GM12878 (cell line): ENCODE data around the gene ATP5F1D. TPM values are rescaled to one million over a fixed set of nuclear protein-coding genes. Genes with fewer than 3 reads are reported as not detected.

Experiments
- ATAC-seq: fragments of 200-7000 bp; cut with Tn5 transposase; 3 replicates; pipeline ENCODE4 v1.9.1; 2020; ENCODE audit warnings: mild to moderate bottlenecking, moderate library complexity
- BruUV-seq: library from RNA; stranded (reverse); fragments of 400-500 nt; replicated peaks from 2 replicates; lab custom pipeline; 2021; lab: Mats Ljungman, UMichigan
- CTCF ChIA-PET: fragments of 300-600 bp; sonication (Branson Sonifier 250); formaldehyde crosslinking; extraction: SDS; loops from one replicate; lab custom pipeline; 2021; ENCODE audit warnings: inconsistent platforms; lab: Yijun Ruan, JAX
- POLR2A ChIA-PET: fragments of 350-600 bp; formaldehyde crosslinking; extraction: SDS; loops from one replicate; lab custom pipeline; 2021; ENCODE audit warnings: inconsistent platforms; lab: Charles Lee
- RAD21 ChIA-PET: fragments of 300-600 bp; sonication (Branson Sonifier 250); formaldehyde crosslinking; loops from one replicate; lab custom pipeline; 2023; ENCODE audit warnings: antibody characterized with exemption; ENCODE audit not compliant: unreplicated experiment; lab: Charles Lee
- SMC1A ChIA-PET: fragments of 300-600 bp; sonication (Branson Sonifier 250); formaldehyde crosslinking; loops from one replicate; lab custom pipeline; 2023; ENCODE audit not compliant: unreplicated experiment, uncharacterized antibody; lab: Charles Lee
- DNase-seq: peaks from one replicate; pipeline ENCODE4 v3.0.0-alpha.2; 2011; ENCODE audit warnings: low read depth, low spot score
- FAIRE-seq: peaks from 3 replicates; lab custom pipeline; 2011; peaks lifted over from hg19 to GRCh38; lab: Jason Lieb, UNC
- H2AFZ ChIP-seq: 2 replicates; pipeline ENCODE4 v1.6.0; 2011; ENCODE audit warnings: low read depth, low read length, control low read depth; ENCODE audit not compliant: control insufficient read depth
- H3K27ac ChIP-seq: 2 replicates; pipeline ENCODE4 v1.5.1; 2011; ENCODE audit warnings: control low read depth; ENCODE audit not compliant: control insufficient read depth, insufficient read depth
- H3K27me3 ChIP-seq, 2 experiments: replicated peaks in 1 of 2; 2 replicates each; pipeline versions ENCODE4 v1.6.0 to v1.6.1; 2011; ENCODE audit warnings: low read length in 1 of 2; ENCODE audit not compliant: control insufficient read depth in 2 of 2, insufficient read depth in 2 of 2
- H3K36me3 ChIP-seq, 2 experiments: 2 replicates each; pipeline ENCODE4 v1.5.1; 2011; ENCODE audit warnings: low read length in 1 of 2; ENCODE audit not compliant: control insufficient read depth in 2 of 2, insufficient read depth in 2 of 2
- H3K4me1 ChIP-seq: 2 replicates; pipeline ENCODE4 v1.6.1; 2011; ENCODE audit warnings: mild to moderate bottlenecking, low read length, moderate library complexity, mixed read lengths; ENCODE audit not compliant: control insufficient read depth, insufficient read depth
- H3K4me2 ChIP-seq: 2 replicates; pipeline ENCODE4 v1.6.0; 2011; ENCODE audit warnings: control low read depth; ENCODE audit not compliant: control insufficient read depth, insufficient read depth
- H3K4me3 ChIP-seq: fragments of 200-600 bp; sonication (generic); 2 replicates; pipeline ENCODE4 v1.5.1; 2016
- H3K79me2 ChIP-seq: 2 replicates; pipeline ENCODE4 v1.6.0; 2011; ENCODE audit warnings: low read length; ENCODE audit not compliant: control insufficient read depth, insufficient read depth
- H3K9ac ChIP-seq: 2 replicates; pipeline ENCODE4 v1.8.0; 2011; ENCODE audit warnings: low read length, control low read depth, mixed read lengths; ENCODE audit not compliant: control insufficient read depth, insufficient read depth
- H3K9me3 ChIP-seq: replicated peaks from 3 replicates; pipeline ENCODE4 v1.5.1; 2011; ENCODE audit warnings: mild to moderate bottlenecking, low read length; ENCODE audit not compliant: control insufficient read depth, insufficient read depth
- H4K20me1 ChIP-seq: 2 replicates; pipeline ENCODE4 v1.6.0; 2011; ENCODE audit not compliant: control insufficient read depth, insufficient read depth
- BACH1 ChIP-seq: fragments of 450-650 bp; IDR thresholded peaks from 2 replicates; pipeline ENCODE4 v1.6.1; 2017; ENCODE audit warnings: mild to moderate bottlenecking, borderline replicate concordance
- BCLAF1 ChIP-seq: fragments of 450-650 bp; IDR thresholded peaks from 2 replicates; pipeline ENCODE4 v1.6.1; 2017; ENCODE audit warnings: antibody characterized with exemption, mild to moderate bottlenecking, moderate library complexity
- IRF4 ChIP-seq: IDR thresholded peaks from 2 replicates; pipeline ENCODE4 v1.6.1; 2011; ENCODE audit warnings: low read depth, low read length
- KAT2A ChIP-seq: conservative IDR thresholded peaks from 2 replicates; pipeline ENCODE4 v1.6.1; 2011; ENCODE audit warnings: low read depth, low read length; ENCODE audit not compliant: control insufficient read depth
- KLF5 ChIP-seq: fragments of 450-650 bp; IDR thresholded peaks from 2 replicates; pipeline ENCODE4 v1.6.1; 2014; ENCODE audit warnings: mild to moderate bottlenecking; ENCODE audit not compliant: partially characterized antibody
- MTA3 ChIP-seq: IDR thresholded peaks from 2 replicates; pipeline ENCODE4 v1.6.1; 2012; ENCODE audit warnings: low read length, inconsistent platforms, borderline replicate concordance
- MXI1 ChIP-seq: fragments of 150-350 bp; IDR thresholded peaks from 2 replicates; pipeline ENCODE4 v1.6.1; 2011; ENCODE audit warnings: low read depth, mild to moderate bottlenecking, inconsistent platforms, low read length, improper control_type of control experiment
- MYC ChIP-seq: IDR thresholded peaks from 2 replicates; pipeline ENCODE4 v1.6.1; 2011; ENCODE audit warnings: mild to moderate bottlenecking, low read length, moderate library complexity, inconsistent platforms; ENCODE audit not compliant: insufficient read depth, insufficient replicate concordance, insufficient read length, severe bottlenecking
- NBN ChIP-seq: fragments of 450-650 bp; IDR thresholded peaks from 2 replicates; pipeline ENCODE4 v1.6.1; 2016
- NR2C1 ChIP-seq: fragments of 450-650 bp; IDR thresholded peaks from 2 replicates; pipeline ENCODE4 v1.6.1; 2017; ENCODE audit warnings: antibody characterized with exemption, mild to moderate bottlenecking, moderate library complexity
- SPI1 ChIP-seq: IDR thresholded peaks from 2 replicates; pipeline ENCODE4 v1.6.1; 2011; ENCODE audit warnings: low read depth, mild to moderate bottlenecking, low read length, moderate library complexity, borderline replicate concordance; ENCODE audit not compliant: insufficient read depth
- WRNIP1 ChIP-seq: IDR thresholded peaks from 2 replicates; pipeline ENCODE4 v1.6.1; 2011; ENCODE audit warnings: low read depth, low read length, improper control_type of control experiment, borderline replicate concordance
- ZBTB11 ChIP-seq: fragments of 450-650 bp; formaldehyde crosslinking; IDR thresholded peaks from 2 replicates; pipeline ENCODE4 v1.5.0; 2022; ENCODE audit warnings: mild to moderate bottlenecking, missing genetic modification characterization
- WGBS: methylation state at CpG from one replicate; pipeline ENCODE4 v1.1.6; 2016; ENCODE audit warnings: low lambda C conversion rate; ENCODE audit not compliant: insufficient replicate concordance, insufficient coverage; ENCODE audit errors: missing lambda C conversion rate; 5-methylcytosine and 5-hydroxymethylcytosine counted together
- in situ Hi-C: fragments of 300-500 bp; cut with MboI; formaldehyde crosslinking; loops from 9 replicates; pipeline ENCODE4 v1.14.3; 2018; ENCODE audit warnings: mixed read lengths
- intact Hi-C: fragments of 100-400 bp; cut with micrococcal nuclease; formaldehyde crosslinking; loops from one replicate; pipeline ENCODE4 v1.14.2; 2022; ENCODE audit not compliant: unreplicated experiment
- polyA plus RNA-seq, 11 experiments: library from polyadenylated mRNA; depleted of rRNA in 4 of 11; unstranded in 6 of 11; stranded (reverse) in 5 of 11; fragments of >200 nt; fragmentation: Nextera tagmentation in 4 of 11; fragmentation: Illumina TruSeq in 1 of 11; extraction: Ambion mirVana in 4 of 11; extraction: Trizol in 1 of 11; gene quantifications; 1 replicate in 1 of 11; 2 replicates in 10 of 11; pipeline versions ENCODE4 v1.2.1 to v1.2.3, GENCODE V29; 2011 to 2016; ENCODE audit warnings: inconsistent platforms in 2 of 11, missing spikeins in 2 of 11, low read depth in 1 of 11
- total RNA-seq, 4 experiments: library from RNA; depleted of rRNA in 3 of 4; stranded (reverse); fragments of >200 nt in 3 of 4; fragmentation: Illumina TruSeq in 1 of 4; extraction: Trizol in 1 of 4; gene quantifications; 2 replicates each; pipeline versions ENCODE4 v1.2.1 to v1.2.3, GENCODE V29; 2013 to 2021
- TF ChIP-seq, protein P1 (sequence below): fragments of 150-350 bp; IDR thresholded peaks from 2 replicates; pipeline ENCODE4 v1.6.1; 2014; ENCODE audit warnings: mild to moderate bottlenecking, low read depth, low read length

The ATP5F1D gene
- total and polyA plus RNA-seq, 10 of the 15 experiments (the other 5 are each of a cell fraction or from before 2014, with no cell fraction given) = 7.2 to 357 (median 49.5) TPM

GRCh38 chr19:1232652-1233072, 8.9 kb upstream of the ATP5F1D start (continued):
- no peak for TF ChIP-seq ZBTB11 (CRISPR knock-in tag)
- no peak for TF ChIP-seq KLF5
- TF ChIP-seq KAT2A = no peak
- no peak for TF ChIP-seq WRNIP1
- no peak for TF ChIP-seq SPI1
- no peak for TF ChIP-seq MYC

DNA sequence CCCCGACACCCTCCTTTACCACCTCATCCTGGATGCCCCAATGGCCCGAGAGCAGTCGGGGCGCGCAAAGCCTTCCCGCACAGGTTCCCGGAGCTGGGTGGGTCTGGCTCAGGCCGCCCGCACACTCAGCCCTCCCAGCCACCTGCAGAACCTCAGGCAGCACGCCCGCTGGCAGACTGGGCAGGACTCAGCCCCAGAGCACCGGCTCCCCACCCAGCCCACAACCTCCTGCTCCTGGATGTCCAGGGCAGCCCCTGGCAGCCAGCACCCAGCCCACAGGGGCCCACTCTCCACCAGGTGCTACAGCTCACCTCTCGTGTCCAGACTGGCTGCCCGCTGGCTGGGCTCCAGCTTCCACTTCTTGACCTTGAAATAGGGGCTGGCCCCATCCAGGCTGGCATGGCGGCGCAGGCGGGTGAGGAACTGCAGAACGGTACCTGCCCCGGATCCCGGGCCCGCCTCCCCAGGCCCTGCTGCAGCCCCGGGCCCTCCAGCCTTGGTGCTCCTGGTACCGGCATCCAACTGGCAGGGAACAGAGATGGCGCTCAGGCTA, 8.4 kb upstream of the ATP5F1D start:
- Histone ChIP-seq H3K27me3 (peaks cover 0 to 6% of the 10 kb centered on the region in 2 experiments; a peak in 2 of 4 replicates), H4K20me1 (no peaks in the 10 kb centered on the region), H3K4me2 (no peak overlapping the region), H3K36me3 (no peaks in the 10 kb centered on the region), H3K27ac (no peak overlapping the region), H2AFZ (no peak overlapping the region), H3K79me2 (no peaks in the 10 kb centered on the region), H3K4me1 (no peaks in the 10 kb centered on the region), H3K4me3 (no peak overlapping the region), H3K9me3 (no peaks in the 10 kb centered on the region; the same call in 2 of the 3 replicates), H3K9ac (no peak overlapping the region)
- WGBS = 72% methylated on average over 24 of the region's 24 CpGs
- ChIA-PET POLR2A (no interaction called here), RAD21 (no interaction called here), CTCF (no interaction called here), SMC1A (no interaction called here)
- FAIRE-seq (no peak), ATAC-seq (no peak), DNase-seq (no peak)
- intact Hi-C loops (no loop called here), in situ Hi-C loops (no loop called here)
- no TSS peak for BruUV-seq
- TF ChIP-seq BCLAF1 (no peak), IRF4 (no peak), NR2C1 (no peak), NBN (no peak), MXI1 (no peak), MTA3 (no peak), KLF5 (no peak), BACH1 (no peak)
- TF ChIP-seq, protein P1, sequence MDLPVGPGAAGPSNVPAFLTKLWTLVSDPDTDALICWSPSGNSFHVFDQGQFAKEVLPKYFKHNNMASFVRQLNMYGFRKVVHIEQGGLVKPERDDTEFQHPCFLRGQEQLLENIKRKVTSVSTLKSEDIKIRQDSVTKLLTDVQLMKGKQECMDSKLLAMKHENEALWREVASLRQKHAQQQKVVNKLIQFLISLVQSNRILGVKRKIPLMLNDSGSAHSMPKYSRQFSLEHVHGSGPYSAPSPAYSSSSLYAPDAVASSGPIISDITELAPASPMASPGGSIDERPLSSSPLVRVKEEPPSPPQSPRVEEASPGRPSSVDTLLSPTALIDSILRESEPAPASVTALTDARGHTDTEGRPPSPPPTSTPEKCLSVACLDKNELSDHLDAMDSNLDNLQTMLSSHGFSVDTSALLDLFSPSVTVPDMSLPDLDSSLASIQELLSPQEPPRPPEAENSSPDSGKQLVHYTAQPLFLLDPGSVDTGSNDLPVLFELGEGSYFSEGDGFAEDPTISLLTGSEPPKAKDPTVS = no peak
